Esophagus (tissue), 2 donors: ENCODE measurements around the gene AEBP2. TPM values are rescaled to one million over a fixed set of nuclear protein-coding genes. Genes with fewer than 3 reads are reported as not detected.
"Not testable (repeated sequence)": the region's sequence is repeated elsewhere in the genome, so short reads cannot be mapped to it uniquely, and the experiment has no call there.

Experiments used
- H3K27ac ChIP-seq, 2 donors: one replicate each; pipeline ENCODE4 v1.5.1; 2013; ENCODE audit warnings: low read depth in 2 of 2, mild to moderate bottlenecking in 2 of 2, inconsistent platforms in 1 of 2, low read length in 1 of 2, moderate library complexity in 1 of 2
- H3K27me3 ChIP-seq, 2 donors: one replicate each; pipeline ENCODE4 v1.6.1; 2013; ENCODE audit warnings: low read length in 2 of 2, control low read depth in 1 of 2, mild to moderate bottlenecking in 1 of 2; ENCODE audit not compliant: insufficient read depth in 2 of 2, control insufficient read depth in 1 of 2
- H3K36me3 ChIP-seq, 2 donors: one replicate each; pipeline ENCODE4 v1.6.1; 2013; ENCODE audit warnings: low read length in 1 of 2; ENCODE audit not compliant: control insufficient read depth in 2 of 2, insufficient read depth in 2 of 2
- H3K4me1 ChIP-seq, 2 donors: one replicate each; pipeline ENCODE4 v1.6.1; 2013; ENCODE audit warnings: low read length in 1 of 2; ENCODE audit not compliant: control insufficient read depth in 2 of 2, insufficient read depth in 2 of 2
- H3K4me3 ChIP-seq, 2 donors: one replicate each; pipeline ENCODE4 v1.5.1; 2013; ENCODE audit warnings: low read length in 2 of 2, mild to moderate bottlenecking in 2 of 2, low read depth in 1 of 2, moderate library complexity in 1 of 2
- H3K9me3 ChIP-seq, 2 donors: one replicate each; pipeline ENCODE4 v1.6.1; 2013; ENCODE audit warnings: mild to moderate bottlenecking in 2 of 2, low read depth in 1 of 2, low read length in 1 of 2, moderate library complexity in 1 of 2; ENCODE audit not compliant: control insufficient read depth in 2 of 2, insufficient read depth in 1 of 2
- WGBS, 2 donors: extraction: QIAGEN DNeasy Blood & Tissue Kit; methylation state at CpG; one replicate each; pipeline ENCODE4 v1.1.7; 2013; 5-methylcytosine and 5-hydroxymethylcytosine counted together
- polyA plus RNA-seq, 2 donors: library from polyadenylated mRNA; stranded (reverse); fragments of 200-250 nt; gene quantifications; one replicate each; pipeline ENCODE4 v1.2.3, GENCODE V29; 2013
- donor health status: healthy with polysubstance abuse.
- donor health status: Bipolar disorder and iron deficiency.

AEBP2 gene
- polyA plus RNA-seq, 2 donors: 13.6 to 14.0 TPM

DNA sequence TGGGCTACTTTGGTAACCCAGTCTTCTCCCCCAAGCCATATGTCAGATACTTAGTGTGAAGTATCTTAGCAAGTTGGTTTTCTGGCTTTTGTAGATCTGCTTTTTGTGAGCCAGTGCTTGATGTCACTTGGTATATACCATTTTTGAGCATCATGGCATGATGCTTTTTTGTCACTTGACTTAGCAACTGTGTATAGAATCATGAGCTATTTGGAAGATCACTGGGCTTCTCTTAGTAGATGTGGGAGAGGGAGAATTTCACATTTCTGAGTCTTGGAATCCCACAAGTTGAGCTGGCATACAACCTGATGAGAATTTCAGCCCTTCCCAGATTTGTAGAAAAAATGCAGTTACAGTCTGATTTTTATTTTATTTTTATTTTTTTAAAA is 24.9 kb downstream of the AEBP2 start:
- H3K27me3 ChIP-seq: no peaks in the 10 kb centered on the region
- H3K27ac ChIP-seq: no peak overlapping the region
- no peaks in the 10 kb centered on the region for H3K9me3 ChIP-seq
- no peaks in the 10 kb centered on the region for H3K4me1 ChIP-seq
- peaks cover 0 to 2% of the 10 kb centered on the region in 2 donors for H3K36me3 ChIP-seq
- no peak overlapping the region for H3K4me3 ChIP-seq

GRCh38 chr12:19465711-19466110 is 26.4 kb downstream of the AEBP2 start:
- WGBS, 2 donors: 95 to 97% methylated on average over 6 of the region's 6 CpGs
- Histone ChIP-seq H3K9me3 (no peaks in the 10 kb centered on the region), H3K4me3 (no peak overlapping the region), H3K27me3 (no peaks in the 10 kb centered on the region), H3K4me1 (no peaks in the 10 kb centered on the region), H3K36me3 (peaks cover 0 to 2% of the 10 kb centered on the region in 2 donors), H3K27ac (no peak overlapping the region)

DNA sequence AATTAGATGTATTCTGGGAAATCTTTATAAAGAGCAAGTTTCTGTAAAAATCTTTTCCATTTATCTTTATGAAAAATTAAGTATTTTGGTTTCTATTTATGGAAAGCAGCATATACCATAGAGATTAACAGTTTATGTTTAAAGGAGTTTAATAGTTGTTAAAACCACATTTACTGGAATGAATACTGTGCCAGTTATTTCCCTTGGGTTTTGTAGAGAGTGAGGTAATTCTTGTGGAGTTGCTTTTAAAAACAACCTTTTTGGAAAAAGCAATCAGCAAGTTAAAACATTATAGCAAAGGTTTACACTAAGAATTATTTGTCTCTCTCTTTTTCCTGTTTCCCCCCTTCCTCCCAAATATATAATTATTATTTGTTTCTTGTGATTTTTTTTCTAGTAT is 34.9 kb downstream of the AEBP2 start:
- Histone ChIP-seq H3K27ac (no peak overlapping the region), H3K4me3 (no peak overlapping the region), H3K36me3 (peaks cover 3% of the 10 kb centered on the region in 2 donors), H3K4me1 (peaks cover 0 to 2% of the 10 kb centered on the region in 2 donors), H3K9me3 (peaks cover 0 to 3% of the 10 kb centered on the region in 2 donors), H3K27me3 (no peaks in the 10 kb centered on the region)

DNA sequence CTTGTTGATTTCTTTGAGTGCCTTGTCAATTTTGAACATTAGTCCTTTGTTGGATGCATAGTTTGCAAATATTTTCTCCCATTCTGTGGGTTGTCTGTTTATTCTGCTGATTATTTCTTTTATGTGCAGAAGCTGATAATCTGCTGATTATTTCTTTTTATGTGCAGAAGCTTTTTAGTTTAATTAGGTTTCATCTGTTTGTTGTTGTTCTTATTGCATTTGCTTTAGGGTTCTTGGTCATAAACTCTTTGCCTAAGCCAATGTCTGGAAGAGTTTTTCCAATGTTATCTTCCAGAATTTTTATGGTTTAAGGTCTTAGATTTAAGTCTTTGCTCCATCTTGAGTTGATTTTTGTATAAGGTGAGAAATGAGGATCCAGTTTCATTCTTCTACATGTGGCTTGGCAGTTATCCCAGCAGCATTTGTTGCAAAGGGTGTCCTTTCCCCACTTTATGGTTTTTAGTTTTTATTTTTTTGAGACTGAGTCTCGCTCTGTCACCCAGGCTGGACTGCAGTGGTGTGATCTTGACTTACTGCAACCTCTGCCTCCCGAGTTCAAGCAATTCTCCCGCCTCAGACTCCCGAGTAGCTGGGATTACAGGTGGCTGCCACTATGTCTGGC is 36.7 kb downstream of the AEBP2 start:
- not testable (repeated sequence) for H3K36me3 ChIP-seq, H3K4me1 ChIP-seq, H3K27me3 ChIP-seq, H3K4me3 ChIP-seq, H3K27ac ChIP-seq, H3K9me3 ChIP-seq
- 96% methylated on average over 4 of the region's 4 CpGs for WGBS, 2 donors

- Histone ChIP-seq H3K27me3 (no peaks in the 10 kb centered on the region), H3K4me3 (no peak overlapping the region), H3K27ac (no peak overlapping the region), H3K9me3 (no peaks in the 10 kb centered on the region), H3K4me1 (peaks cover under 1 to 2% of the 10 kb centered on the region in 2 donors), H3K36me3 (peaks cover 3% of the 10 kb centered on the region in 2 donors)
- 93 to 96% methylated on average over 8 of the region's 8 CpGs for WGBS, 2 donors
Measured at GRCh38 chr12:19477071-19477470, 37.8 kb downstream of the AEBP2 start.

GRCh38 chr12:19480459-19480858 is 41.2 kb downstream of the AEBP2 start:
- Histone ChIP-seq H3K4me1 (peaks cover 5 to 14% of the 10 kb centered on the region in 2 donors), H3K4me3 (no peak overlapping the region), H3K27me3 (no peaks in the 10 kb centered on the region), H3K36me3 (peaks cover 0 to 3% of the 10 kb centered on the region in 2 donors), H3K9me3 (no peaks in the 10 kb centered on the region), H3K27ac (no peak overlapping the region)
- WGBS, 2 donors: 91 to 96% methylated on average over 1 of the region's 1 CpG

- peak overlapping the region; percentile 83 to 93 for H3K27ac ChIP-seq
- peaks cover 5 to 16% of the 10 kb centered on the region in 2 donors for H3K4me1 ChIP-seq
- H3K36me3 ChIP-seq: peaks cover 0 to 3% of the 10 kb centered on the region in 2 donors
- 71 to 81% methylated on average over 3 of the region's 3 CpGs for WGBS, 2 donors
- no peak overlapping the region for H3K4me3 ChIP-seq
- H3K27me3 ChIP-seq: no peaks in the 10 kb centered on the region
- H3K9me3 ChIP-seq: no peaks in the 10 kb centered on the region
Measured at GRCh38 chr12:19482036-19482435, 42.7 kb downstream of the AEBP2 start.

DNA sequence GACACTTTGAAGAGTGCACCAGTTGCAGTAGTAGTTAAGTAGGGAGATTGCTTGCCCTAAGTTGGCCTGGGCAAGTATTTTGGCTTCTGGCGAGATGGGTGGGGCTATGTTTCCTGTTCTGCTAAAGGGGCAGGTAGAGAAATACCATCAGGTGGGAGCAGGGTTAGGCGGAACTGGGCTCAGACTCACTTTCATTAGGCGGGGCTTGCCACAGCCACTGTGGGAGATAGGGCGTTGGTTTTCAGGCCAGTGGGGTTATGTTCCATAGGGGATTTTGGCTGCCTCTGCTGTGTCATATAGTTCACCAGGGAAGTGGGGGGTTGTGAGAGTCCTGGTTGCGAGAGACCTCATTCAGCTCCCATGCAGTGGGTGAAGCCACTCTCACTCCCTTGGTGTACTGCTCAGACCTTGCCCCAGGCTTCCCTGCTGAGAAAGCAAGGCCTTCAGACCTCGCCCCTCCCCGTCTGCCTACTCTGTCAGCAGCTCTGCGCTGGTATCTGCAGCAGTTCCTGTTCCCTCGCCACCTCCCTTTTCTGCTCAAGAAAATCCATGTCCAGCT is 43.3 kb downstream of the AEBP2 start:
- 45 to 64% methylated on average over 9 of the region's 9 CpGs for WGBS, 2 donors
- Histone ChIP-seq H3K4me3 (no peak overlapping the region), H3K27me3 (no peaks in the 10 kb centered on the region), H3K9me3 (no peaks in the 10 kb centered on the region), H3K27ac (peak overlapping the region; percentile 83 to 93), H3K4me1 (peaks cover 5 to 16% of the 10 kb centered on the region in 2 donors), H3K36me3 (peaks cover 0 to 3% of the 10 kb centered on the region in 2 donors)

GRCh38 chr12:19483727-19484126 is 44.4 kb downstream of the AEBP2 start:
- H3K4me3 ChIP-seq: no peak overlapping the region
- H3K27ac ChIP-seq: peak overlapping the region; percentile 58 to 66
- H3K9me3 ChIP-seq: no peaks in the 10 kb centered on the region
- no peaks in the 10 kb centered on the region for H3K27me3 ChIP-seq
- WGBS, 2 donors: 45 to 58% methylated on average over 4 of the region's 4 CpGs
- peaks cover 5 to 16% of the 10 kb centered on the region in 2 donors for H3K4me1 ChIP-seq
- H3K36me3 ChIP-seq: no peaks in the 10 kb centered on the region

DNA sequence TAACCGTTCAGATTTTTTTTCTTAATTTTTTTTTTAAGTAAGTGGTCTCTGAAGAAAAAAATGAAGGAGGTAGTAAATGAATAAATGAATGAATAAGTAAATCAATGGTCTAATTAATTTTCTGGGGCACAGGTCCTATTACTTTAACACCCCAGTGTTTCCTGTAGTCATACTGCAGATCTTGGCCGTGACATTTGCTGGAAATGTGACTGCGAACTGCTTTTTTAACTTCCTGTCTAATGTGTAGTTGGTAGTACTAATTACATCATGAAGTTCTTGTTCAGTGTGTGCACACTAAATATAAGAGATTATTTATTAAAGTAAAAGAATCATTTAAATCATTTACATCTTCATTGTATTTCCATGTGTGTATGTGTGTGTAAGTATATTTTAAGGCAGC is 45.4 kb downstream of the AEBP2 start:
- Histone ChIP-seq H3K36me3 (no peaks in the 10 kb centered on the region), H3K27me3 (no peaks in the 10 kb centered on the region), H3K4me1 (peaks cover 5 to 16% of the 10 kb centered on the region in 2 donors), H3K27ac (no peak overlapping the region), H3K9me3 (no peaks in the 10 kb centered on the region), H3K4me3 (no peak overlapping the region)
- WGBS, 2 donors: 79 to 83% methylated on average over 3 of the region's 3 CpGs
